ENCODE measurements around the gene GATA6.

DNA sequence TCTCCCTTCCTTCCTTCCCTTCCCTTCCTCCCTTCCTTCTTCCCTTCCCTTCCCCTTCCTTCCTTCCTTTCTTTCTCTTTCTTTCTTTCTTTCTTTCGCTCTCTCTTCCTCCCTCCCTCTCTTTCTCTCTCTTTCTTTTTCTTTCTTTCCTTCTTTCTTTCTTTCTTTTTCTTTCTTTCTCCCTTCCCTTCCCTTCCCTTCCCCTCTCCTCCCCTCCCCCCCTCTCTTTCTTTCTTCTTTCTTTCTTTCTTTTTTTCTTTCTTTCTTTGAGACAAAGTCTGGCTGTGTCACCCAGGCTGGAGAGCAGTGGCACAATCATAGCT is 34.8 kb downstream of the GATA6 start:
- TF ChIP-seq, protein P1, sequence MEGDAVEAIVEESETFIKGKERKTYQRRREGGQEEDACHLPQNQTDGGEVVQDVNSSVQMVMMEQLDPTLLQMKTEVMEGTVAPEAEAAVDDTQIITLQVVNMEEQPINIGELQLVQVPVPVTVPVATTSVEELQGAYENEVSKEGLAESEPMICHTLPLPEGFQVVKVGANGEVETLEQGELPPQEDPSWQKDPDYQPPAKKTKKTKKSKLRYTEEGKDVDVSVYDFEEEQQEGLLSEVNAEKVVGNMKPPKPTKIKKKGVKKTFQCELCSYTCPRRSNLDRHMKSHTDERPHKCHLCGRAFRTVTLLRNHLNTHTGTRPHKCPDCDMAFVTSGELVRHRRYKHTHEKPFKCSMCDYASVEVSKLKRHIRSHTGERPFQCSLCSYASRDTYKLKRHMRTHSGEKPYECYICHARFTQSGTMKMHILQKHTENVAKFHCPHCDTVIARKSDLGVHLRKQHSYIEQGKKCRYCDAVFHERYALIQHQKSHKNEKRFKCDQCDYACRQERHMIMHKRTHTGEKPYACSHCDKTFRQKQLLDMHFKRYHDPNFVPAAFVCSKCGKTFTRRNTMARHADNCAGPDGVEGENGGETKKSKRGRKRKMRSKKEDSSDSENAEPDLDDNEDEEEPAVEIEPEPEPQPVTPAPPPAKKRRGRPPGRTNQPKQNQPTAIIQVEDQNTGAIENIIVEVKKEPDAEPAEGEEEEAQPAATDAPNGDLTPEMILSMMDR (optimal IDR thresholded peaks at IDR 0.05 in 1 of 3, IDR thresholded peaks at IDR 0.05 in 1 of 3, conservative IDR thresholded peaks at IDR 0.05 in 1 of 3; ENCODE audit: extremely low read depth in 1 of 3, insufficient read depth in 2 of 3, low read length in 3 of 3) = no peak
- no peak for TF ChIP-seq EZH2 (IDR thresholded peaks at IDR 0.05; ENCODE audit: low read length)

All from keratinocyte (primary cell).